HG03139 (cell line): ENCODE measurements around the gene B3GALT5.

Experiments used
- ATAC-seq: cut with Tn5 transposase; IDR thresholded peaks from one replicate; pipeline ENCODE4 v1.9.1; 2021; ENCODE audit not compliant: unreplicated experiment

Gene B3GALT5

GRCh38 chr21:39690454-39690853 lies 77.7 kb downstream of the B3GALT5 start:
- no peak for ATAC-seq

DNA sequence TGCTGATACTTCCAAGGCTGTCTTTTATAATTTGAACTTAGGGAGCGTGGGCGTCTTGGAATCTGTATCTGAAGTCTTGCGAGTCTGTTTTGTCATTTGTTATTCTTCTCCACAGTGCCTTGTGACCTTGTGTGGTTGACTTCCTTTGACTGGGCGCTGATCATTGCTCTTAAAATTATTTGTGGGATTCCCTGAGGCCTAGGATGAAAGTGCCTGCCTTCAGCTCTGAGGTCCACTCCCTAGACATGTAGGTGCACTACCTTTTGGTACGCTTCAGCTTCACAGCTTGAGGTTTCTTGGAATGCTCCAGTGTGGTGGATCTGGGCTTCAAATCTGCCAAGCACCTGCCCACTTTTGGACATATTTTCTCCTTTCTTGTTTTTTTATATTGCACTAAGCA lies 82.0 kb downstream of the B3GALT5 start:
- no peak for ATAC-seq

DNA sequence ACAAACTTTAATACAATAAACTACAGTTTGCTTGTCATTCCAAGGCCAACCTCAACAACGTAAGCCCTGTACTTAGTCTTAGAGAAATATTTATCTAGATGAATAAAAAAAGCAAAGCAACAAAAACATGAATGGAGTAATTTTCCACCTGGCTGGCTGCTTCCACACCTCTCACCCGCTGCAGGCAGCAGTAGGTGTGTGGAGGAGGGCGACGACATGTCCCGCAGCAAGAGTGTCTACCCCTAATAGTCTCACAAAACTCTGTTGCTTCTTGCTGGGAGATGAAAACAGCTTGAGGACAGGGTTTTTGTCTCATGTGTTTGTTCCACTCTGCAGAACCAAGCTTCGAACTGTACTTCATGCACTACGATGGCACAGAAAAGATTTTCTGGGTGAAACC lies 83.5 kb downstream of the B3GALT5 start:
- ATAC-seq, result no peak

- ATAC-seq, result no peak
Observed at GRCh38 chr21:39696618-39697017, 83.9 kb downstream of the B3GALT5 start.

DNA sequence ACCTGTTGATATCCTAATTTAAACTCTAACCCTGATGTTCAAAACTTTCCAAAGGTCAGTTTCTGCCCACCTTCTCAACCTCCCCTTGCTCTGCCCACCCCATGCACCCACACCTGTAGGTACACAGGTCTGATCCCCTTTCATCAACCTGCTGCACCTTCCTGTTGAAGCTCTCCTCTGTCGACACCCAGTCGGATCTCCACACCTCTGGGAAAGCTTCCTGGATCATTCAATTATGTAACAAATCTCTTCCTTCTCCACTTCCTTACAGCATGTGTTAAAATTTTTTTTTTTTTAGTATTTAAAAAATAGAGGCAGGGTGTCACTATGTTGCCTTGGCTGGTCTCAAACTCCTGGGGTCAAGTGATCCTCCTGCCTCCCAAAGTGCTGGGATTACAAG lies 87.6 kb downstream of the B3GALT5 start:
- ATAC-seq, result no peak

GRCh38 chr21:39703578-39703977 lies 90.8 kb downstream of the B3GALT5 start:
- no peak for ATAC-seq

DNA sequence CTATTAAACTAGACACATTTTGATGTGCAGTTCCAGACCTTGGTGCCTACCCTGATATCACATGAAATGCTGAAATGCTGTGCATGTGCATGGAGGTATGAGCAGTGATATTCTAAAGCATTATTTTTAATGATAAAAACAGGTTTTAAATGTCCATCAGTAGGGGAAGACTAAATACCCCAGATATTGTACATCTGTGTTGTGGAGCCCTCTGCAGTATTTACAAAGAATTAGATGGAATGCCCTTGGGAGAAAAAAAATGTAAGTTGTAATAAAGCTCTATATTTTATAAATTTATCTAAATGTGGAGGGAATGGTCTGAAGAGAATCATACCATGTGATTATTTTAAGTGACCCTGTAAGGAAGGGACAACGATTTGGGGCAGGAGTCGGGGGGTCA lies 93.1 kb downstream of the B3GALT5 start:
- ATAC-seq, result no peak

DNA sequence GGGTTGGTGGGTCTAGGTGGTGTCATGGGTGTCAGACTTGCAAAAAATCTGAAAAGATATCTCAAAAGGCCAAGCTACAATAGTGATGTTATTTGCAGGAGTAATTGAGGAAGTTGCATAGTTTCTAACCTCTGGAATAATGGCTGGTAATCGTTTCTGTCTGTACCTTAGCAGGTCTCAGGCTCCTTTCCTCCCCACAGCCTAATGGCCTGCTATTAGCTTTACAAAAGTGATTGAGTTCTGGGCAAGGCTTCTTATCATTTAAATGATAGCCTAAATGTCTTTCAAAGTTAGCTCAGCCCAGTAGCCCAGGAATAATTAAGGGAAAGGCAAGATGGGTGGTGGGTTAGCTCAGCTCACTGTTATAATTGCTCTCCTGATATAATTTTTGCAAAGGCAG lies 94.6 kb downstream of the B3GALT5 start:
- ATAC-seq, result no peak

DNA sequence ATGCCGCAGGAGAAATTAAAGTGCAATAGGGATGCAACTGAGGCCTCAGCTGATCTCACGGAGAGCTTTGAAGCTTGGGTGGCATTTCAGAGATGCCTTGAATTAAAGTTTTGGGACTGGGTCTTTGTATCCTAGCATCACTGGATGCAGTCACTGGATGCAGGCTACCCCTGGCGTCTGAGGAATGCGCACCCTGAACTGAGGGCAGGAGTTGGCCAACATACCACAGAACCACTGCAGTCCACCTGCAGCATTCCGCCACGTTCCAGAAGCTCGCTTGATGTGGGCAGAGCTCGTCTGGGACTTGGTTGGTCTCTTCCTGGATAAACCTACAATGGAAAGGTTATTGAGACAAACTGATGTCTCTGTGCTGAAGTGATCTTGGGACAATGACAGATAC lies 98.1 kb downstream of the B3GALT5 start:
- no peak for ATAC-seq

- no peak for ATAC-seq
Observed at GRCh38 chr21:39712273-39712672, 99.5 kb downstream of the B3GALT5 start.

DNA sequence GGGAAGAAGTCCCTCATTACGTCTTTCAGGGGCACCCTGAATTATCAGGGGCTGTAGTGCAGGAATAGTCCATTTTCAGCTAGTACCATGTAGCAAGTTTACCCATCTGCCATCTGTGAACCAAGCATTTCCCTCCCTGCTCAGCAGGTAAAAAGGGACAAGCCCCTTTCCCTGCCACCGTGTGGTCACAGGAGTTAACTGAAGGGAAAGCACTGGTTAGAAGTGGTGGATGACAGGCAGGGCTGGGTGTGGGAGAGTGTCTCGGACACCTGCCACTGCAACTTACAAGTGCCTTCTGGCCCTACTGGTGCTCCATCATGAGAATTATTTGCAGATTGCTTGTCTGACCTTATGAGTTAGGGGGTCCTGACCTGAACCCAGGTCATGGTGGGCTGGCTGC lies 100.2 kb downstream of the B3GALT5 start:
- ATAC-seq, result no peak

GRCh38 chr21:39713905-39714304 lies 101.2 kb downstream of the B3GALT5 start:
- no peak for ATAC-seq

- no peak for ATAC-seq
Observed at GRCh38 chr21:39714331-39714730, 101.6 kb downstream of the B3GALT5 start.

DNA sequence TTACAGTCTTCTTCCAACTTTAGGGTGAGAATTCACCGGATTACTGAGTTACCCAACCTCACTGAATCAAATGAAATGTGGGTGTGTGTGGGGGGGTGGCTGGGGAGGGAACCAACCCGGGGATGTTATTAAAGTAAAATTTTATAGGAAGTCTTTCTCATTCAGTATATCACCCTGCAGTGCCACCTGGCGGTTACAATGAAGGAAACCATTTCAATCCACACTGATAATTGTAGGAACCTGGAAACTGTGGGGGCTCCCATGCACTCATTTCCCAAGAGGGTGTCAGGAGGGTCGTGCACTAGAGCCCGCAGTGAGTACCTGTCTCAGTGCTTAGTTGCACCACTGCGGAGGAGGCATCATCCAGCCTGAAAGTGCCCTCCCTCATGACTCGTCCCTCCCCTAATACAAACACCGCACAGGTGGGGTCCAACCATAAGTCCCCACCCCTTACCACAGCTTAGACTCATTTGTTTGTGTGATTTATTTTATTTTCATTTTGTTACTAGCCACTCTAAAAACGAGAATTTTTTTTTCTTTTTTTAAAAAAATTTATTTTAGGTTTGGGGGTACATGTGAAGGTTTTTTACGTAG lies 103.2 kb downstream of the B3GALT5 start:
- no peak for ATAC-seq

GRCh38 chr21:39720126-39720778 lies 107.5 kb downstream of the B3GALT5 start:
- no peak for ATAC-seq

DNA sequence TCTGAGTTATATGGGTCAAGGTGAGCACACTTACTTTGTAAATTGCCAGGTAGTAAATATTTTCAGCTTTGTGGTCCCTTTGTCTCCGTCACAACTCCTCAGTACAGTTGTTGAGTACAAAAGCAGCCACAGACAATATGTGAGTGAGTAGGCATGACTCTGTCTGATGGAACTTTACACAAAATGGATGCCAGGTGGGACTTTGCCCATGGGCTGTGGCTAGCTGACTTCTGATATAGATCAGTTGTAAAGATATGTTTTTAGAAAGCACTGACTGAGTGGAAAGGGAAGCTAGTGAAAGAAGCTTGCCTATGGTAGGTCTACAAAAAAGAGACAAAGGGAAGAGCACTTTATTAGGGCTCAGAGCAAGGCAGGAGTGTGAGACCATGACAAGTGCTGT lies 109.1 kb downstream of the B3GALT5 start:
- no peak for ATAC-seq
